SK-N-SH (cell line): ENCODE results near the gene PRELID1. TPM values are rescaled to one million over a fixed set of nuclear protein-coding genes. Genes with fewer than 3 reads are reported as not detected.

ENCODE experiments used
- CTCF ChIA-PET: fragments of 300-600, 350-600 bp; formaldehyde crosslinking; extraction: SDS; loops from one replicate; lab custom pipeline; 2021; lab: Yijun Ruan, JAX
- POLR2A ChIA-PET: fragments of 350-600 bp; sonication (Branson Sonifier 250); formaldehyde crosslinking; extraction: SDS; loops from one replicate; lab custom pipeline; 2020; ENCODE audit warnings: antibody characterized with exemption, inconsistent platforms; lab: Yijun Ruan, JAX
- DNase-seq: peaks from one replicate; pipeline ENCODE4 v3.0.0; 2012
- H2AFZ ChIP-seq: fragments of 200-600 bp; sonication (generic); 2 replicates; pipeline ENCODE4 v1.8.1; 2016; ENCODE audit warnings: antibody characterized with exemption, mild to moderate bottlenecking, low read depth
- H3F3A ChIP-seq: fragments of 200-600 bp; sonication (generic); replicated peaks from 2 replicates; pipeline ENCODE3; 2016; ENCODE audit warnings: antibody characterized with exemption, mild to moderate bottlenecking; ENCODE audit not compliant: insufficient read depth
- H3K27ac ChIP-seq, 2 experiments: fragments of 200-500 bp in 1 of 2; fragments of 200-600 bp in 1 of 2; sonication (Bioruptor generic) in 1 of 2; sonication (generic), shearing (Covaris generic) in 1 of 2; 2 replicates each; pipeline versions ENCODE4 v1.5.1 to v1.6.1; 2014 to 2016; ENCODE audit warnings: low read depth in 2 of 2, inconsistent platforms in 1 of 2, low read length in 1 of 2, mild to moderate bottlenecking in 1 of 2, mixed read lengths in 1 of 2
- H3K27me3 ChIP-seq: fragments of 200-600 bp; sonication (generic), shearing (Covaris generic); 2 replicates; pipeline ENCODE4 v1.6.1; 2016; ENCODE audit warnings: mixed run types; ENCODE audit not compliant: insufficient read depth
- H3K36me3 ChIP-seq, 2 experiments: fragments of 200-500 bp in 1 of 2; fragments of 200-600 bp in 1 of 2; sonication (Bioruptor generic) in 1 of 2; sonication (generic) in 1 of 2; replicated peaks in 1 of 2; 2 replicates each; pipeline versions ENCODE3 to v1.5.1; 2014 to 2016; ENCODE audit warnings: low read length in 1 of 2, mild to moderate bottlenecking in 1 of 2; ENCODE audit not compliant: insufficient read depth in 2 of 2, control insufficient read depth in 1 of 2
- H3K4me1 ChIP-seq, 2 experiments: fragments of 200-500 bp in 1 of 2; fragments of 200-600 bp in 1 of 2; sonication (Bioruptor generic) in 1 of 2; sonication (generic), shearing (Covaris generic) in 1 of 2; 2 replicates each; pipeline versions ENCODE4 v1.5.1 to v1.6.1; 2014 to 2016; ENCODE audit warnings: low read depth in 1 of 2, low read length in 1 of 2, mixed run types in 1 of 2; ENCODE audit not compliant: insufficient read depth in 2 of 2, control insufficient read depth in 1 of 2
- H3K4me2 ChIP-seq: fragments of 200-600 bp; sonication (generic), shearing (Covaris generic); 2 replicates; pipeline ENCODE4 v1.6.1; 2017; ENCODE audit warnings: mixed run types
- H3K4me3 ChIP-seq, 2 experiments: fragments of 200-500 bp in 1 of 2; fragments of 200-600 bp in 1 of 2; sonication (Bioruptor generic) in 1 of 2; sonication (generic), shearing (Covaris generic) in 1 of 2; 2 replicates each; pipeline versions ENCODE4 v1.5.1 to v1.8.1; 2014 to 2016; ENCODE audit warnings: low read depth in 2 of 2, inconsistent platforms in 1 of 2, low read length in 1 of 2, mild to moderate bottlenecking in 1 of 2, mixed read lengths in 1 of 2, moderate library complexity in 1 of 2
- H3K79me2 ChIP-seq: fragments of 200-600 bp; sonication (generic); 2 replicates; pipeline ENCODE4 v1.8.1; 2017; ENCODE audit warnings: mild to moderate bottlenecking; ENCODE audit not compliant: insufficient read depth
- H3K9ac ChIP-seq: fragments of 200-600 bp; sonication (generic); 2 replicates; pipeline ENCODE4 v1.6.1; 2017; ENCODE audit warnings: mixed run types
- H3K9me2 ChIP-seq: fragments of 200-600 bp; sonication (generic); 2 replicates; pipeline ENCODE4 v1.6.1; 2017; ENCODE audit warnings: mixed run types
- H3K9me3 ChIP-seq: fragments of 200-600 bp; sonication (generic); 2 replicates; pipeline ENCODE4 v1.6.1; 2017; ENCODE audit warnings: mixed run types, mild to moderate bottlenecking, moderate library complexity
- H4K20me1 ChIP-seq: fragments of 200-600 bp; sonication (generic); 2 replicates; pipeline ENCODE4 v1.6.1; 2017; ENCODE audit warnings: mild to moderate bottlenecking, mixed run types; ENCODE audit not compliant: insufficient read depth
- ELF1 ChIP-seq: IDR thresholded peaks from 2 replicates; pipeline ENCODE4 v1.4.0; 2012
- FOSL2 ChIP-seq: IDR thresholded peaks from 2 replicates; pipeline ENCODE4 v1.4.0; 2012; ENCODE audit warnings: low read depth, mild to moderate bottlenecking, moderate library complexity, borderline replicate concordance
- FOXJ3 ChIP-seq: sonication (generic); formaldehyde crosslinking; IDR thresholded peaks from 2 replicates; pipeline ENCODE4 v1.5.1; 2020; ENCODE audit warnings: mild to moderate bottlenecking, missing genetic modification reagents
- FOXM1 ChIP-seq: IDR thresholded peaks from 2 replicates; pipeline ENCODE4 v1.4.0; 2012; ENCODE audit warnings: low read depth, mild to moderate bottlenecking
- GABPA ChIP-seq: IDR thresholded peaks from 2 replicates; pipeline ENCODE4 v1.4.0; 2012; ENCODE audit warnings: low read depth, mild to moderate bottlenecking
- GATA2 ChIP-seq: sonication (generic); formaldehyde crosslinking; IDR thresholded peaks from 2 replicates; pipeline ENCODE4 v1.5.0; 2020; ENCODE audit warnings: mild to moderate bottlenecking, missing genetic modification reagents
- MXI1 ChIP-seq: IDR thresholded peaks from 2 replicates; pipeline ENCODE4 v1.6.1; 2012; ENCODE audit warnings: mild to moderate bottlenecking, low read depth, low read length, improper control_type of control experiment
- POLR2AphosphoS5 ChIP-seq: IDR thresholded peaks from 2 replicates; pipeline ENCODE4 v1.6.1; 2012; ENCODE audit warnings: low read depth, low read length
- RCOR1 ChIP-seq: fragments of 150-350 bp; IDR thresholded peaks from 2 replicates; pipeline ENCODE4 v1.6.1; 2017; ENCODE audit warnings: antibody characterized with exemption, low read length
- RXRA ChIP-seq: IDR thresholded peaks from 2 replicates; pipeline ENCODE4 v1.4.0; 2012; ENCODE audit warnings: low read depth, mild to moderate bottlenecking, borderline replicate concordance
- SIN3A ChIP-seq: IDR thresholded peaks from 2 replicates; pipeline ENCODE4 v1.6.1; 2012; ENCODE audit warnings: low read depth, mild to moderate bottlenecking, low read length, moderate library complexity, borderline replicate concordance
- SMC3 ChIP-seq: IDR thresholded peaks from 2 replicates; pipeline ENCODE4 v1.6.1; 2012; ENCODE audit warnings: low read depth, low read length, improper control_type of control experiment
- TAF1 ChIP-seq: IDR thresholded peaks from 2 replicates; pipeline ENCODE4 v1.6.1; 2012; ENCODE audit warnings: low read depth, mild to moderate bottlenecking, low read length, moderate library complexity, borderline replicate concordance
- TCF12 ChIP-seq: IDR thresholded peaks from 2 replicates; pipeline ENCODE4 v1.4.0; 2012
- TEAD4 ChIP-seq: IDR thresholded peaks from 2 replicates; pipeline ENCODE4 v1.4.0; 2012; ENCODE audit warnings: mild to moderate bottlenecking, borderline replicate concordance; ENCODE audit not compliant: insufficient read depth
- WGBS: methylation state at CpG from one replicate; pipeline ENCODE4 v1.1.6; 2017; ENCODE audit warnings: low lambda C conversion rate; 5-methylcytosine and 5-hydroxymethylcytosine counted together
- polyA plus RNA-seq, 3 experiments: library from polyadenylated mRNA; depleted of rRNA; stranded (reverse); fragments of >200 nt; gene quantifications; 2 replicates each; pipeline ENCODE4 v1.2.3, GENCODE V29; 2012
- TF ChIP-seq, protein P1 (sequence below): IDR thresholded peaks from 2 replicates; pipeline ENCODE4 v1.6.1; 2012; ENCODE audit warnings: mild to moderate bottlenecking, low read depth, low read length, moderate library complexity
- TF ChIP-seq, protein P2 (sequence below): fragments of 150-350 bp; IDR thresholded peaks from 2 replicates; pipeline ENCODE4 v1.6.1; 2016; ENCODE audit warnings: mild to moderate bottlenecking, low read depth, low read length
- TF ChIP-seq, protein P3 (sequence below): IDR thresholded peaks from 2 replicates; pipeline ENCODE4 v1.4.0; 2012; ENCODE audit warnings: low read depth, borderline replicate concordance
- TF ChIP-seq, protein P4 (sequence below): fragments of 150-350 bp; IDR thresholded peaks from 2 replicates; pipeline ENCODE4 v1.6.1; 2017; ENCODE audit warnings: antibody characterized with exemption, low read length, low read depth, borderline replicate concordance

The PRELID1 gene
- polyA plus RNA-seq, 1 of the 3 experiments (the other 2 are of a cell fraction) = 344 TPM

DNA sequence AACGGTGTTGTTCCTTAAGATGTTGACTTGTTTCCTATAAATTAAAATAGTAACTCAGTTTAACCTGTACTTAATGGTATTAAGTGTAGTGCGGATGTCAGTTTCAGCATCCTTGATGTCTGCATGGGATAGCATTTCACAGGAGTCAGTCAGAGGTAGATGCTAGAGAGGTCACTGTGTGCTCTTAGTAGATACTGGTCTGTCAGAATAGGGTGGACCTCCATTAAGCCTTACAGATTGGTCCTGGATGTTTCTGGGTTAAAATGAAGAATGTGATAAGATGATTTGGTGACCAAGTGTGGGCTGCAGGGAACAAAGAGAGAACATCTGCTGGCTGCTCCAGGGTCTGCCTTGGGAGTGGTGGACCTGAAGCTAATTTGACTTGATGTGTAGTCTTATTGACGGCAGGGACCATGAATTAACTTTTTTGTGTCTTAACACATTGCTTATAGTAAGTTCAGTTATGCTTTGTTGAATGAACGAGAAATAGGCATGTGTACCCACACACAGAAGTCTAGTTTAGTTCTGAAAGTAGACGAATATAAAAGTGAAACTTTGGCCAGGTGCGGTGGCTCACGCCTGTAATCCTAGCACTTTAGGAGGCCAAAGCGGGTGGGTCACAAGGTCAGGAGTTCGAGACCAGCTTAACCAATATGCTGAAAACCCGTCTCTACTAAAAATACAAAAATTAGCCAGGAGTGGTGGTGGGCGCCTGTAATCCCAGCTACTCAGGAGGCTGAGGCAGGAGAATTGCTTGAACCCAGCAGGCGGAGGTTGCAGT is 12.6 kb upstream of the PRELID1 start:
- Histone ChIP-seq H4K20me1 (no peaks in the 10 kb centered on the region), H3K4me2 (no peak overlapping the region), H3K4me3 (no peak overlapping the region), H3F3A (no peaks in the 10 kb centered on the region), H3K4me1 (no peaks in the 10 kb centered on the region), H3K9ac (no peak overlapping the region), H3K9me2 (no peaks in the 10 kb centered on the region), H2AFZ (no peak overlapping the region), H3K36me3 (peaks cover 42 to 83% of the 10 kb centered on the region in 2 experiments), H3K27me3 (no peaks in the 10 kb centered on the region), H3K9me3 (no peaks in the 10 kb centered on the region), H3K27ac (no peak overlapping the region), H3K79me2 (no peaks in the 10 kb centered on the region)
- 95% methylated on average over 12 of the region's 12 CpGs for WGBS
- CTCF ChIA-PET = interaction anchor here (1.2 to 1.7 kb wide), 2 partner anchors 9 to 179 kb away, joined by 3 to 6 read pairs; no protein-coding TSS in a partner anchor
- DNase-seq = no peak
- POLR2A ChIA-PET = no interaction called here
- TF ChIP-seq SMC3 (no peak), GABPA (no peak), FOSL2 (no peak), FOXJ3 (CRISPR knock-in tag) (no peak), TAF1 (no peak), RXRA (no peak), TCF12 (no peak), TEAD4 (no peak), RCOR1 (no peak), MXI1 (no peak), SIN3A (no peak), POLR2AphosphoS5 (no peak), FOXM1 (no peak), ELF1 (no peak), GATA2 (CRISPR knock-in tag) (no peak)
- TF ChIP-seq, protein P1, sequence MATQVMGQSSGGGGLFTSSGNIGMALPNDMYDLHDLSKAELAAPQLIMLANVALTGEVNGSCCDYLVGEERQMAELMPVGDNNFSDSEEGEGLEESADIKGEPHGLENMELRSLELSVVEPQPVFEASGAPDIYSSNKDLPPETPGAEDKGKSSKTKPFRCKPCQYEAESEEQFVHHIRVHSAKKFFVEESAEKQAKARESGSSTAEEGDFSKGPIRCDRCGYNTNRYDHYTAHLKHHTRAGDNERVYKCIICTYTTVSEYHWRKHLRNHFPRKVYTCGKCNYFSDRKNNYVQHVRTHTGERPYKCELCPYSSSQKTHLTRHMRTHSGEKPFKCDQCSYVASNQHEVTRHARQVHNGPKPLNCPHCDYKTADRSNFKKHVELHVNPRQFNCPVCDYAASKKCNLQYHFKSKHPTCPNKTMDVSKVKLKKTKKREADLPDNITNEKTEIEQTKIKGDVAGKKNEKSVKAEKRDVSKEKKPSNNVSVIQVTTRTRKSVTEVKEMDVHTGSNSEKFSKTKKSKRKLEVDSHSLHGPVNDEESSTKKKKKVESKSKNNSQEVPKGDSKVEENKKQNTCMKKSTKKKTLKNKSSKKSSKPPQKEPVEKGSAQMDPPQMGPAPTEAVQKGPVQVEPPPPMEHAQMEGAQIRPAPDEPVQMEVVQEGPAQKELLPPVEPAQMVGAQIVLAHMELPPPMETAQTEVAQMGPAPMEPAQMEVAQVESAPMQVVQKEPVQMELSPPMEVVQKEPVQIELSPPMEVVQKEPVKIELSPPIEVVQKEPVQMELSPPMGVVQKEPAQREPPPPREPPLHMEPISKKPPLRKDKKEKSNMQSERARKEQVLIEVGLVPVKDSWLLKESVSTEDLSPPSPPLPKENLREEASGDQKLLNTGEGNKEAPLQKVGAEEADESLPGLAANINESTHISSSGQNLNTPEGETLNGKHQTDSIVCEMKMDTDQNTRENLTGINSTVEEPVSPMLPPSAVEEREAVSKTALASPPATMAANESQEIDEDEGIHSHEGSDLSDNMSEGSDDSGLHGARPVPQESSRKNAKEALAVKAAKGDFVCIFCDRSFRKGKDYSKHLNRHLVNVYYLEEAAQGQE = no peak
- TF ChIP-seq, protein P2, sequence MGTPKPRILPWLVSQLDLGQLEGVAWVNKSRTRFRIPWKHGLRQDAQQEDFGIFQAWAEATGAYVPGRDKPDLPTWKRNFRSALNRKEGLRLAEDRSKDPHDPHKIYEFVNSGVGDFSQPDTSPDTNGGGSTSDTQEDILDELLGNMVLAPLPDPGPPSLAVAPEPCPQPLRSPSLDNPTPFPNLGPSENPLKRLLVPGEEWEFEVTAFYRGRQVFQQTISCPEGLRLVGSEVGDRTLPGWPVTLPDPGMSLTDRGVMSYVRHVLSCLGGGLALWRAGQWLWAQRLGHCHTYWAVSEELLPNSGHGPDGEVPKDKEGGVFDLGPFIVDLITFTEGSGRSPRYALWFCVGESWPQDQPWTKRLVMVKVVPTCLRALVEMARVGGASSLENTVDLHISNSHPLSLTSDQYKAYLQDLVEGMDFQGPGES = no peak
- TF ChIP-seq, protein P3, sequence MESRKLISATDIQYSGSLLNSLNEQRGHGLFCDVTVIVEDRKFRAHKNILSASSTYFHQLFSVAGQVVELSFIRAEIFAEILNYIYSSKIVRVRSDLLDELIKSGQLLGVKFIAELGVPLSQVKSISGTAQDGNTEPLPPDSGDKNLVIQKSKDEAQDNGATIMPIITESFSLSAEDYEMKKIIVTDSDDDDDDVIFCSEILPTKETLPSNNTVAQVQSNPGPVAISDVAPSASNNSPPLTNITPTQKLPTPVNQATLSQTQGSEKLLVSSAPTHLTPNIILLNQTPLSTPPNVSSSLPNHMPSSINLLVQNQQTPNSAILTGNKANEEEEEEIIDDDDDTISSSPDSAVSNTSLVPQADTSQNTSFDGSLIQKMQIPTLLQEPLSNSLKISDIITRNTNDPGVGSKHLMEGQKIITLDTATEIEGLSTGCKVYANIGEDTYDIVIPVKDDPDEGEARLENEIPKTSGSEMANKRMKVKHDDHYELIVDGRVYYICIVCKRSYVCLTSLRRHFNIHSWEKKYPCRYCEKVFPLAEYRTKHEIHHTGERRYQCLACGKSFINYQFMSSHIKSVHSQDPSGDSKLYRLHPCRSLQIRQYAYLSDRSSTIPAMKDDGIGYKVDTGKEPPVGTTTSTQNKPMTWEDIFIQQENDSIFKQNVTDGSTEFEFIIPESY = no peak
- TF ChIP-seq, protein P4, sequence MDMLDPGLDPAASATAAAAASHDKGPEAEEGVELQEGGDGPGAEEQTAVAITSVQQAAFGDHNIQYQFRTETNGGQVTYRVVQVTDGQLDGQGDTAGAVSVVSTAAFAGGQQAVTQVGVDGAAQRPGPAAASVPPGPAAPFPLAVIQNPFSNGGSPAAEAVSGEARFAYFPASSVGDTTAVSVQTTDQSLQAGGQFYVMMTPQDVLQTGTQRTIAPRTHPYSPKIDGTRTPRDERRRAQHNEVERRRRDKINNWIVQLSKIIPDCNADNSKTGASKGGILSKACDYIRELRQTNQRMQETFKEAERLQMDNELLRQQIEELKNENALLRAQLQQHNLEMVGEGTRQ = no peak
